EL (cell line): ENCODE measurements around the gene CACNA1D.
"Not testable (repeated sequence)": the region's sequence is repeated elsewhere in the genome, so short reads cannot be mapped to it uniquely, and the experiment has no call there.

ENCODE experiments used
- DNase-seq: peaks from one replicate; pipeline ENCODE4 v3.0.0-alpha.2; 2016

The CACNA1D gene

DNA sequence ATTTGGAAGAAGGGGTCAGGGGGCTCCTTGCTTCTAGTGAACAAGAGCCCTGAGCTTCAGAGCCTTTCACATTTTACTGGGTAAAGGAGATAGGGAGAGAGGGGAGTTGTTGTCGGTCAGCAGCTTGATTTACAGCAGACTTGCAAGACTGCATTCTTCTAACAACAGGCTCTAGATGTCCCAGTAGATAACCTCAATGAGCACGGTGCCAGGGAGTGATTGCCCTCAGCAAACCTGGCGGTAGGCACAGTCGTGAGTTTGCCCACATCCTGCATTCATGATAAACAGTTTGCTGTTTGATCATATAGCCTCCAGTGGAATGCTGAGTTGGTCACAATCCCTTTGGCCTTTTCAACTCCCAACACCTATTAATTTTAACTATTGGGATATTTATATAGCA is 170.4 kb downstream of the CACNA1D start:
- not testable (repeated sequence) for DNase-seq

DNA sequence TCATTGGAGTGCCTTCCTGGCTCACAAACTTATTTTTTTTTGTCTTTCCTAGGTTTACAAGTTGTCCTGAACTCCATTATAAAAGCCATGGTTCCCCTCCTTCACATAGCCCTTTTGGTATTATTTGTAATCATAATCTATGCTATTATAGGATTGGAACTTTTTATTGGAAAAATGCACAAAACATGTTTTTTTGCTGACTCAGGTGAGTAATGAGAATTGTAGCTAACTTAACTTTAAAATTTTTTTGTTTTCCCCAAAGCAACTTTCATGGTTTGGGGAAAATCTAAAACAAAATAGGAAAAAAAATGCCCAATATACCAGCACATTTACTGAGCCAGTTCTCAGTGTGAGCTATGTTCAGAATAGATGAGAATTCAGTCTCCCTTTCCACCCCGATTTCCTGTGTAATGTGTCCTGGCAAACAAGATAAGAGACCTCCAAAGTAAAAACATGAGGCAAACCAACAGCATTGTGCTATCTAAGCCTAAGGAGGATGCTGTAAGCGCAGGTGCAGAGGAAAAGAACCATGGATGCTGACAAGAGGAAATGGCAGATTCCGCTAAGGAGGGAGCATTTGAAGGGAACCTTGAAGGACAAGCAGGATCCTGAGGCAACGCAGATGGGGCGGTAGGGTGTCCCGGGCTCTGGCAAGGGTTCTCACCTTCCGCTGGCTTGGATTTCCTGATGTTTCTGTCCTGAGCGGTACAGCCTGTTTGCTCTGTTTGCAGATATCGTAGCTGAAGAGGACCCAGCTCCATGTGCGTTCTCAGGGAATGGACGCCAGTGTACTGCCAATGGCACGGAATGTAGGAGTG is 171.4 kb downstream of the CACNA1D start:
- DNase-seq: no peak

DNA sequence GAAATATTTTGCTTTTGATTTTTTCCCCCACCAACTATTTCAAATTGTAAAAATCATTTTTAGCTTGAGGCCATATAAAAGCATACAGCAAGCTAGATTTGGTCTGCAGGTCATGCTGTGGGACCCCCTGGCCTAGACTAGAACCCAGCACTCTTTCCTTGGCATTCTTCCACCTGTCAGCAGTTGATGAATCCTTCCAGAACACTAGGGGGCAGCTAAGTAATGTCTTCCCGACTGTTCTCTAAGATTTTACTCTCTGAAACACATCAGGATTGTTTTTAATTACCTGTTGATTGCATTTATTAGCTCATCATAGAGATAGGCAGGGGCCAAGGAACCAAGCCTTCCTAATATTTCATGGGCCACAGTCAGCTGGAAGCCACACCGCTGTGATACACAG is 174.5 kb downstream of the CACNA1D start:
- no peak for DNase-seq

DNA sequence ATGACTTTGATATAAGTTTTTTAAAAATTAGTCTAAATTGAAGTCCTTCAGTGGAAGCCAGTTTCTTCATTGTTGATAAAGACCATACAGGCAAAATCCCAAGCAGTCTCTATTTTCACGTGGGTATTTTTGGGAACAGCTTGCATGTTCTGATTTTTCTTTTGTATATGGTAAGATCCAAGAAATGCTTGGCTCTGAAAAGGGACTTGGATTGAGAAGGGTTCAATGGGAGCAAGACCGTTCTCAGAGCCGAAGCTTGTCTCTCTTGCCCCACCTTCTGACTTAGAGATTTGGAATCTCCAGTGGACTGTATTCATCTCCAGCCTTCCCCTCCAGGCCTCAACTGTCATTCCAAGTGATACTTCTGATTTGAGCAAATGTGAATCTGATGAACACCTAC is 176.3 kb downstream of the CACNA1D start:
- no peak for DNase-seq

DNA sequence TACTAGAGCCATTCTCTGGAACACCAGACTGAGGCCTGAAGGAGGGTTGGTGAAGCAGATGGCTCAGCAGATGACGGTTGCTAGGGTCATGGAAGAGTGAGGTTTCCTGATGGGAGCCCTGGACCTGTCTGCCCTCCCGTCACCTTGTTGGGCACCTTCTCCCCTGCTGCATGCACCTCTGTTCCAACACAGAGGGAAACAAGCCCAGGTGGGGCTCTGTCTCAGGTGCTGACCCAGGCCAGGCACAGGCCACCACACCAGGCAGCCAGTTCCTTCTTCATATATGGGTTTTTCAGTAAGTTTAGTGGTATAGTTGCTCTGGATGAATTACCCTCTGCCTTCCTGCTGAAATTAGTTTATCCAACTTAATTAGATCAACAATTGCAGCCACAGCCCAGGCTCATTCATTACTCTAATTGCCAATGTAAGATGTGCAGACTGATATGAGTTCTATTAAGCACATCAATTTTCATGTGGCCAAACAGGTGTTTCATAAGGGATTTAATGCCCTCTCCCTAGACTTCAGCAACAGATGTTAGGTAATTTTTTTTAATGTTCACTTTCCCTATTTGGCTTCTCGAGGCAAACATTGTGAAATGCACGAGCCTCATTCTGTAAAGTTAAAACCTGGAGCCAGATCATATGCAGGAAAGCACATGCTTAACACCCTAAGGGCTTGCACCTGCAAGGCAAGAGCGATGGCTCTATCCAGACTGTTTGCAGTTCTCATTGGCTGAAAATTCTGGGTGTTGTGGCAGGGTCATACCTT is 177.0 kb downstream of the CACNA1D start:
- no peak for DNase-seq

DNA sequence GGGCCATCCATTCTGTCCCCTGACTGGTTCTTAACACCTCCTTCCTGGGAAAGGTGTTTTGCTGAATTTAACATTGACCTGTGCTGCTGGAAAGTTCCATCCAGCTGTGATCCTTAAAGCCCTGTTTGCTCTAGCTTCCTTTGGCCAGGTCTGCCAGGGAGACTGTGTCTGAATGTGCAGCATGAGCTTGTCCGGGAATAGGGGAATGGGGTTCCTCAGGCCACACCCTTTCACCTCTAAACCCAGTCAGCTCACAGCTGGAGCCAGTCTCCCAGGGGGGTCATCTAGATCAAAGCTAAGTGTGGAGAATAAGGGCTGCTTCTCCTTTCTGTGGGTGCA is 177.5 kb downstream of the CACNA1D start:
- DNase-seq: no peak

DNA sequence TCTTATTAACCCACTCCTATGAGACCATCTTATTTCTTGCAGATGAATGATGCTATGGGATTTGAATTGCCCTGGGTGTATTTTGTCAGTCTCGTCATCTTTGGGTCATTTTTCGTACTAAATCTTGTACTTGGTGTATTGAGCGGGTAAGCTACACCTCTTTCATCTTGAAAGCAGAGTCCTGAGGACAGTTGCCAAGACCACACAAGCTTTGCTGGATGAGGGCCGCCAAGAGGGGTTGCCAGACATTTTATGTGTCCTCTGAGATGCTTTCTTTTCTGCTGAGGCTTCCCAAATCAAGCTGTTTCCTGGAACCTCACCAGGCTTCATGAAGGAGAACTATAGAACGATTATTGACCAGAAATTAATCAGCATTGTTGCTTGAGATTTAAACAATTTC is 178.6 kb downstream of the CACNA1D start:
- DNase-seq: no peak

DNA sequence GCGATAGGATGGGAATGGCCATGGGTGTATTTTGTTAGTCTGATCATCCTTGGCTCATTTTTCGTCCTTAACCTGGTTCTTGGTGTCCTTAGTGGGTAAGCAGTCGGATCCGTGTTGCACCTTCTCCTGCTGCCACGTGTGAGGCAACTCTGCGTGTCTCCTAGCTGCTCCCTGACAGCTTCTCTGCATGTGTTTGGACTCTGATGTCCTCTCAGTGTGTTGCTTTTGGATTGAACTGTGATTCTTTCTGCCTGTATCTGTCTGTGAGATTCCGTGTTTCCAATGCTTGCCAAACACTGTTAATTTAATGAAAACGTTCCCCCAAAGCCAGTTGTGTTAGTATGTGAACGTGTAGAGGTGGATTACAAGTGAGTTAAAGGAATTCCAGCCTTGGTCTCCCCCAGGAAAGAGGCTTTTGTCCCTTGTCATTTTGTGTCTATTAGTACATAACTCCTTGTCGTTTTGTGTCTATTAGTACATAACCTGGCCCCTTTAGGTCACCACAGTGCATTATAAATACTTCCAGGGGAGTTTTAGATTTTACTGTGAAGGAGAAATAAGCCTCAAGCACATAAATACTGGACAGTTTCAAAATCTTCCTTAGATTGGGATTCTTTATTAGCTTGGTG is 179.4 kb downstream of the CACNA1D start:
- no peak for DNase-seq

DNA sequence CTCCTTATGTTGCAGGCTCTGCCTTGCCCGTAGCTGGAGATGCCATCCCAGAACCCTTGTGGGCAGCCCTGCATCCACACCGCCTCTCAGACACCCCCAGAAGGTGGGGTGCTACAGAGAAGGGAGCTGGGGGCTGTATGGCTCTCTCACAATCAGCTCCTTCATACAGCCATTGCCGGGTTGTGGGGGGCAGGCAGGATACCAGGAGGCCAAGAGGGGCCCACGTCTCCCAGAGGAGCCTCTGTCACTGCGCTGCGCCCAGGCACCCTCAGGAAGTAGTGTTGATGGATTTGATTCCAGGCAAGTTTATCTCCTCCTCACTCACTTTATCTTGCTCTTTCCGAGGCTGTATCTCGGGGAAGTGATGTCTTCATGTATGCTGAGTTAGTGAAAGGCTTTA is 180.2 kb downstream of the CACNA1D start:
- DNase-seq: no peak

DNA sequence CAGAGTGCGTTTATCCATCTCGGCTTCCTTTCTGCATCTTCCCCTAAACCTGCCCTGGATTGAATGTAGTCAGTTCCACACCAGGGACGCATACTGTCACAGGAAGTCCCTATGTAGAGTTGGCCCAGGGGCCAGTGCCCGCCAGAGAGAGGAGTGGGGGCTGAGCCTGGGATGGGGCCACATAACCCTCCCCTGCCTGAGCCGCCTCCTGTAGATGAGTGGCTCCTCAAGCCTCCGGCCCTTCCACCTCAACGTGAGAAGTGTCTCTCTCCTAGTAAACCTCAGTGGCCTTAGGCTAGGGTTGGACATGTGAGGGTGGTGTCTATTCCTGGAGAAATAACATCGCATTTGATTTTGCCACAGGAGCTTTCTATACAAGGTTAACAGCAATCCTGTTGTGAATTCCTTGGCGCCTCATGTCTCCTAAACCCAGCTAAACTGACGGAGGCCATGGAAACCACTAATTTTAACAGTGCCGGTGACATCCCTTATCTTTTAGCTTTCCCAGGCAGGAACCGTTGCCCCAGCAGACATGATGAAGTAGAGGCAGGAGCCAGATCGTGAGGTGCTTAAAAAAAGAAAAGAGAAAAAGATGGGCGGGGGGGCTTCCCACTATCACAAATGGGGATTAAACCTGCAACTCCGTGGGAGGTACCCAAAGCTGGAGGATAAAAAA is 180.7 kb downstream of the CACNA1D start:
- DNase-seq: no peak

DNA sequence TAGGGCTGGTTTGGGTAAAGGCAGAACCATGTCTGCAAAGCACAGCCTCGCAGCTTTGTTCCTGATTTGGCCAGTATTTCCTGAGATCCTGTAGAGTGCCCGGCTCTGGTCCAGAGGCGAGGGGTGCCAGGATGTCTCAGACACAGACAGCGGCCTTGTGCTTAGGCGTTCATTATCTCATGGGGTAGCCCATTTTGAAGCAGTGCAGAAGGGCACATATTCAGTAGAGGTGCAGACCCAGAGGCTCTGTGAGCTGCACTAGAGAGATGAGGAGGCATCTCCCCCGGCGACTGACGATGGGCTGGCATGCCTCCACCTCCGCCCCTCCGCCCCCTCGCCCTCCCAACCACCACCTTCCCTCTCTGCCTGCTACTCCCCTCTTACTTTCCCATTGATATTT is 181.5 kb downstream of the CACNA1D start:
- DNase-seq: no peak

DNA sequence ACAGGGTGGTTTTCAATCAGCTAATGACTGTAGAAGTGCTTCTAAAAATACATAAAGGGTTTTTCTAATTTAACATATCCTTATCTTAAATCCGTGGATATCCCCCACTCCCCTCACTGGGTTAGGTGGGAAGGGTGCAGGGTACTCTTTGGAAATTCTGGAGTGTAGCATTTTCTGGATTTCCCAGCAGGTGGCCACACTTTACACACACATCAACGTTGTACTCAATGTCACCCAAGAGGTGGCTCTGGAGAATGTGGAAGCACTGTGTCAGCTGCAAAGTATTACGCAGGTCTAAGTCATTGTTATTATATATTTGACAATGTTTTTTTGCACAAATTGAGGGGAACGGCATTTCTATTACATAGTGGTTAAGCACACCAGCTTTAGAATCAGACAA is 183.0 kb downstream of the CACNA1D start:
- no peak for DNase-seq

DNA sequence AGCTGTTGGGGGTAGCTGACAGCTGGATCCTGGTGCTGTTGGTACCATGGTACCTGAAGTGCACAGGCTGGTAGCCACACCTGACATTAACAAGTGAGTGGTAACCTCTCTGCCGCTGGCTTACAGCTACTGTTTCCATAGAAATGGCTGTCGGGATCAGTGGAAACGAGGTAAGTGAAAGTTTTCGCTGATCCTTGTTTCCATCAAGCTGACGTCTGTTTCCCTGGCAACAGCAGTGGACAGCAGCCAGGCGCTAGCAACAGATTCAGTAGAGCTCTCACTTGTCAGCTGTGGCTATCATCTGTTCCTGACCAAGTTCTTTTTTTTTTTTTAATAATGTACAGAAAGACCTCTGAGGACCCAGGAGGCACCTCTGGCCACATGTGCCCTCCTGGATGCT is 185.6 kb downstream of the CACNA1D start:
- DNase-seq: no peak

DNA sequence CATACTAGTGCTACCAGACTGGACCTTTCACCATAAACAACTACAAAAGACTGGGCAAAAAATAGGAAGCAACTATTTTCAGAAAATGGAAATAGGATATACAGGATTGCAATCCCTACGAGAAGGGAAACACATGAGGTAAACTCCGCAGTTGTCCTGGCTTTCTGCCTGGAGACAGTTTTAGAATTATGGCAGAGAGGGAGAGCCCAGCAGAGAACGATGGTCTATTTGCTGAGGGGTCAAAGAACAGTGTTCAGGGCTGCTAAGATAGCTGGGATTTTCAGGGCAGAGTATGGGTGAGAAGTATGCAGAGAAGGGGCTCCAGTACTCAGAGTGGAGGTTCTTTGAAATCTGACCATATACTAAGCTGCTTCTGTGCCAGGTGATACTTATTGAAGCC is 188.4 kb downstream of the CACNA1D start:
- DNase-seq: no peak

DNA sequence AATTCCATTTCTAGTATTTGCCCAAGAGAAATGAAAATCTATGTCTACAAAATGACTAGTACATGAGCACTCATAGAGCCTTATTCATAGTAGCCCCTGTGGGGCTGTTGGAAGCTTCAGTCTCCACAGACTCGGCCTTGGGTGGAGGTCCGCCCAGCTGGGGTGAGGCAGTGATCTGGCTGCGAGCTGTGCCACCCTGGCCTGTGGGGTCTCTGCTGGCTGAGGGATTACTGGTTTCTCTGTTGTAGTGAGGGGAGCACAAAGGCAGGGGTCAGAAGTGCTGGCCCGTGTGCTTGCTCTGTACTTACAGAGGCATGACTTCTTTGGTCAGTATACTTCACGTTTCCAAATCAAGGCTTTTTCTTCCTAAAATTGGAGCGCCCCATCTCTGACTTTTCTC is 193.7 kb downstream of the CACNA1D start:
- no peak for DNase-seq

DNA sequence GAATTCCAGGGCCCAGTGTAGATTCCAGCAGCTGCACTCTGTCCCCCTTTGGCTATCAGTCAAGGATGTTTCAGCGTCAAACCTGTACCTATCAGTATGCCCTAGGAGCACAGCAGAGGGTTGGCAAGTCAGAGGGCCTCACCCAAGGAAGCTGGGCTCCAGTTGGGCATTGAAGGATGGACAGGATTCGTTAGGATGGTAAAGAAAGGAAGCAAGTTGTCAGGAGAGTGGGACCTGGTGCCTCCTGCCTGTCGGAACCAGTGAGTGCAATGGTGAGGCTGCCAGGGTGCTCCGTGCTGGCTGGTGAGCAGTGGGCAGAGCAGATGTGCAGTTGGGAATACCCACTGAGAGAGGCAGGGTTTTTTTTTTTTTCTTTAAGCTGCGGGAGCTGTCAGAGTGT is 194.6 kb downstream of the CACNA1D start:
- DNase-seq: no peak

DNA sequence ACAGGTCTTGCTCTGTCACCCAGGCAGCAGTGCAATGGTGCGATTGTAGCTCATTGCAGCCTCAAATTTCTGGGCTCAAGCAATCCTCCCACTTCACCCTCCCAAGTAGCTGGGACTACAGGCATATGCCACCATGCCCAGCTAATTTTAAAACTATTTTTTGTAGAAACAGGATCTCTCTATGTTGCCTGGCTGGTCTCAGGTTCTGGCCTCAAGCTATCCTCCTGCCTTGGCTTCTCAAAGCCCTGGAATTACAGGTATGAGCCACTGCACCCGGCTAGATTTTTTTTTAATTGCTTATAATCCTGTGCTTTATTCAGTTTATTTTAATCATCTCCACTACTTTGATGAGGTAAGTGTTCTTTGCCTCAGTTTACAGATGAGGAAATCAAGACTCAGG is 195.3 kb downstream of the CACNA1D start:
- DNase-seq: no peak

DNA sequence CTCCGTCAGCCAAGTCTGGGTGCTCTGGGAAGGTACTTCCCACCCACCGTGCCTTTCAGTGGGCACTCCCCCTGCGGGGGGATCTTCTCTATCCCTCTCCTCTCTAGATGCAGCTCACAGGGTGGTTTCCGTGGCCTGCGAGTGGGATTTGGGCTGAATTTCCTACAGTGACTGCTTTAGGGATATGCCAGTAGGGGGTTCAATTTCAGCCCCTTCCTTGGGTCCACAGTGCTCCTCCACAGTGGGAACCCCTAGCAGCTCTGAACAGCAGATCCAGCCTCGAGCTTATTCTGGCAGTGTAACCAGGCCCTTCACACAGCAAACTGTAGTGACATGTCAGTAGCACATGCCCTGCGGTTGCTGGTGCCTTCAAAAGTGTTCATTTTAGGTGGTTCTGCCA is 196.1 kb downstream of the CACNA1D start:
- DNase-seq: no peak

DNA sequence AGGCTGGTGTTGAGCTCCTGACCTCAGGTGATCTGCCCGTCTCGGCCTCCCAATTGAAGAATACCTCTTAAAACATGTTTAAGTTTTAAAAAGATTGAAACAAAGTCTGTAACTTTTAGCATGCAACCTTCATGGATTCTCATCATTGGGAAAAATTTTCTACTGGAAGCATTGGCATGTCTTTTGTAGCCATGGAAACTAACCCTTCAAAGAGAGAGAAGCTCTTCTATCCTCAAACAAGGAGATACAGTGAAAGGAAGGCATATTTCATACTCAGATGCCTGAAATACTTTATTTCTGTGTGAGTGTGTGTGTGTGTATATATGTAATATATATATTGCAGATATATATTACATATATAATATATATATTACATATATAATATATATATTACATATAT is 196.9 kb downstream of the CACNA1D start:
- no peak for DNase-seq

DNA sequence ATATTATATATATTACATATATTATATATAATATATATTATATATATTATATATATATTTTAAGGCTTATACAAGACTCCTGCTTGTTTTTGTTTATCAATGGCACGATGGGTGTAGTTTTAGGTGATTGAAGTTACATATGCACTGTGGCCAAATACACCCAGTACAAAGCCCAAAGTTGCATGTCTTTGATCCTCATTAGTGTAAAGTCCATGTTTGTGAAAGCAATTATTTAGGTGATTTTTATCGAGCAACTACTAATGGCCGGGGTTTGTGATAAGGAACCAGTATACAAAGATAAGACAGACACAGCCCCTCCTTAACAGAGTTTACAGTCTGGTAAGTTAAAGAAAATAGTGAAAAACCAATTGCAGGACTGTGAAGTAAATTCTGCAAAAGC is 197.5 kb downstream of the CACNA1D start:
- no peak for DNase-seq

DNA sequence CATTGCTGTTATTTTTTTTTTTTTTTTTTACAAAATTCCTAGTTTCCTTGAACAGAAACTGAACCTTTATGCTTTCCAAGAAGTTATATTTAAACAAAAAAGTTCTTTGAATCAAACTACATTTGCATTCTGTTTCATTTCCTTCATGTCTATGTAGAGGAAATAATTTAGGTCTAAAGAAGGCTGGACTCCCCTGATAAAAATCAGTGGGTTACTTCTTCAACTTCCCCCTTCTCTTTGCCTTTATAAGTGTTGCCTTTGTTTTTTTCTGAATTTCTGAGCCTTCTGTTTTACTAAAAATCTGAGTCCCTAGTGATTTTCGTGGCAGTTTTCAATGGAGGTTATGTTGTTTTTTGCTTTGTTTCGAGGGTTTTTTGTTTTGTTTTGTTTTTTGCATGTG is 199.0 kb downstream of the CACNA1D start:
- no peak for DNase-seq

DNA sequence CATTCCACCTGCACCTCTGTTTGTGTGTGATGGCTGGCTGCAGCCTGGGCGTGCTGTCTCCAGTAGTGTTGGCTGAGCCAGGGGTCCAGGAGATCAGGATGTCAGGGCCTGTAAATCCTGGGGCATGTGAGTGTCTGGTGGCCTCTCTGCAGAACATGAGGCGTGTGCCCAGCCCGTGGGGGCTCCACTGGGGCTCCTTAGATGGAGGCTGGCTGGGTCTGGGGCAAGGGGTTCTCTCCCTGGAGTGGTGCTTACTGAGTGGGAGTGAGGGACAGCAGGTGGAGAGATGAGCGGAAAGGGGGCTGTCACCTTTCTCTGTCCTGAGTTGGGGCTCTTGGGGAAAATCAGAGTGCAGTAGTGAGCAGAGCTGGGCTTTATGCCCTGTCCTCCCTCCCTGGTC is 199.6 kb downstream of the CACNA1D start:
- no peak for DNase-seq

DNA sequence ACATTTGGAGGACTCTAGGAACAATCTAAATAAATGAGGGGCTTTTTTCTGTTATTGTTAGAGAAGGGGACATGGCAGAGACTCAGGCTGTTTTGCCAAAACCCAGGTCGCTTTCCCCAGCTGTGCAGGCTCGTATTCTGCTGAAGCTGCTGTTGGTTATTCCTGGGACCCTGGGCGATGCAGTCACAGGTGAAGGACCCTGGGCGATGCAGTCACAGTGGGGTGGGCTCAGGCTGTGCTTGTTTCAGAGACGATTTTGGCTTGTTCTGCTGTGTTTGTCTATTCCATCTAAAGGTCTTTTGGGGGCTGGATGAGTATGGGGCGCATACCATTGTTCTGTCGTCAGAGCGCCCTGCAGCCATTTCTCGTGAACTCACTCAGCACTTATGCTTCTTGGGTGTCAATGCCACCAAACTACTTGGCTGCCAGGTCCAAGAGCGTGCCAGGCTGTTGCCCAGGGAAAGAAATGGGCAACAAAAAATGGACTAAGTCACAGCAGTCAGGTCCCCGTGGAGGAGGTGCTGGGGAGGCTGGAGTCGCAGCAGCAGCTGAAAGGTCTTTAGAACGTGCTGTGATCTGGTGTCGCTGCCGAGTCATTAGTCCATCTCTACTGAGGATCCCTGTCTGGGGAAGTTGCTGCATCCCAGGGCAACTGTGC is 200.4 kb downstream of the CACNA1D start:
- DNase-seq: peak; percentile 13
